Stimulated activated CD4-positive, alpha-beta T cell treated with anti-CD3 and anti-CD28 coated beads, Interleukin-4, amount 100 ng/mL, for 4 hours (primary cell): ENCODE data around the gene KCNE3.

Source experiments
- DNase-seq, 2 experiments: peaks; one replicate each; pipeline ENCODE4 v3.0.0-alpha.2; 2020

KCNE3 gene

DNA sequence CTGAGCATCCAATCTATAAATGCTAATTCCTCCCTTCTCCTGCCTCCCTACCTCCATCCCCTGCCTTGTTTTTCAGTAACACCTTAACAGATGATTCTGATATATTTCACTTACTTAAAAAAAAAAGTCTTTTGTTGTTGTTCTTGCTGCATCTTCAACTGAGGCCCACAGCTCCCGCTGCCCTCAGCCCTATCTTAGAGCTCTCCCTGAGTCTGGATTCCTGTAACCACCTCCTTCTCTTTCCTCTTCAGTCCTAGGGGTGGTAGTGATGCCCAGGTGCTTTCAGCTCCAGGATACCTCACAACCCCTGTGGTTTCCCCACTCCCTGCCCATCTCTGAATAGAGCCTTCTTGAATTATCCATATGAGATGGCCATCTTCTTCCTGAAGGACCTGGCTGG lies 3.7 kb upstream of the KCNE3 start:
- DNase-seq: no peak

DNA sequence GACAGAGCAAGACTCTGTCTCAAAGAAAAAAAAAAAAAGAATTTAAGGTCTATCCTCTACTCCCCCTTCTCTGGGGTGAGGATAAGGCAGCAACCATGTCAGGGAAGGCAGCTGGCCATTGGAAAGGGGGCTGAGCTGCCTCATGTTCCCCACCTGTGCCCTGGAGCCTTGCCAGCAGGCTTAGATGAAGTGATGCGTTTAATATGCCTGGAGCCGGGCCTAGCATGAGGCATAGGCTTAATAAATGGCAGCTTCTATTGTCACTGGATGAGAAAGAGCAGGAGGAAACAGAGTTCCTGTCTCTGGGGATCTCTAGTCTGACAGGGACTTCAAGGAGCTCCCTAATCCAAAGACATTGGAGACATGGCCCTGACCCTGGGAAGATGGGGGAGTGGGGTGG lies 3.2 kb upstream of the KCNE3 start:
- no peak for DNase-seq

DNA sequence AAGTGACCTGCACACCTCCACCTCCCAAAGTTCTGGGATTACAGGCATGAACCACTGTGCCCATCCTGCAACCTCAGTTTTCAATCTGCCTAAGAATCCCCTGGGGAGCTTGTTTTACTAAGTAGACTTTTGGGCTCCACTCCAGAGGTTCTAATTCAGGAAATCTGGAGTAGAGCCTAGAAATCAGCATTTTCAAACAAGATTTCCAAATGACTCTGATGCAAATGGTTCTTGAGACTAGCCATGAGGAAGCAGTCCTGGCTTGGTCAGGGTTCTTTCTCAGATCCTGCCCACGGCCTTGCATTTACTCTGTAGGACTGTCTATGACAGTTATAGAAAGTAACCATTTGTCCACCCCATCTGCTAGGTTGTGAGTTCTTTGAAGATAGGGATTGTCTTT lies 1.6 kb upstream of the KCNE3 start:
- no peak for DNase-seq

DNA sequence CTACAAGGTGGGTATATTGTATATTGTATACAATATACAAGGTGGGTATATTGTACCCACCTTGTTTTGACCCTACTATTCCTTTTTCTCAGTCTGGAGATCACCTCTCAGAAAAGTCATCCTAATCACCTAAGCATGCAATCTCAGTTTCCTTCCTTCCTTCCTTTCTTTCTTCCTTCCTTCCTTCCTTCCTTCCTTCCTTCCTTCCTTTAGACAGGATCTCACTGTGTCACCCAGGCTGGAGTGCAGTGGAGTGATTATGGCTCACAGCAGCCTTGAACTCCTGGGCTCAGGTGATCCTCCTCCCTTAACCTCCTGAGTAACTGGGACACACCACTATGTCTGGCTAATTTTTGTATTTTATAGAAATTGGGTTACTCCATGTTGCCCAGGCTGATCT lies 1.2 kb upstream of the KCNE3 start:
- DNase-seq: no peak

GRCh38 chr11:74468058-74468457 lies 709 bp upstream of the KCNE3 start:
- no peak for DNase-seq

GRCh38 chr11:74465291-74465708 lies 2.0 kb downstream of the KCNE3 start:
- DNase-seq: no peak

DNA sequence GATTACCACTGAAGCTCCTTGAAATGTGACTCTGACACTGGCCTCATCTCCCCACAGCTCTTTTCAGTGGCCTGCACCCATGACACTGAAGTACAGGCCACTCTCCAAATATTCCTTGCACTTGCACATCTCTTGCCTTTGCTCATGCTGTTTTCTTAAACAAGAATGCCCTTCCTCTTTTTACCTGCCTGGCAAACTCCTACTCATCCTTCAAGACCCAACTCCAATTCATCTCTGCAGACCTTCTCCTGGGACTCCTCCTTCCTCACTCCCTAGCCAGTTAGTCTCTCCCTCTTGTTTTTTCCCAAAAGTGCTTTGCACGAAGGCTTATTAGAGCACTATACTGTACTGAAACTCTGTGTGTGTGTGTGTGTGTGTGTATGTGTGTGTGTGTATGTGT lies 2.6 kb downstream of the KCNE3 start:
- DNase-seq: no peak

DNA sequence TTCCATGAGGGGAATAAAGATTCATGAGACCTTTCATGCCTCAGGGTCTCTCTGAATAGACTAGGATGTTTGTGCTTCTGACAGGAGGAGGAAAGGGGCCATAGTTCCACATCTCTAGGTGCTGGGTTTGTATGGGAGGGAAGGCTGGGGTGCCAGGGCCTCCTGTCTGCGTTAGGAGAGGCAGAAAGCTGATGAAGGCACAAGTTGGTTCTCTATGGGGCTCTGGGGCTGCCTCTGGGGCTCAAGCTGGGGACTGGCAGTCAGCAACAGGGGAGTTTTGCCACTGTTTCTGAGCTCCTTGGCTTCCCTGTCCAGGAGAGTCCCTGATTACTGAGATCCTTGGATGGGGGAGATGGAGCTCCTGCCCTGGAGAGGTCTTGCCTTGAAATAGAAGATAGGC lies 4.1 kb downstream of the KCNE3 start:
- DNase-seq: no peak

DNA sequence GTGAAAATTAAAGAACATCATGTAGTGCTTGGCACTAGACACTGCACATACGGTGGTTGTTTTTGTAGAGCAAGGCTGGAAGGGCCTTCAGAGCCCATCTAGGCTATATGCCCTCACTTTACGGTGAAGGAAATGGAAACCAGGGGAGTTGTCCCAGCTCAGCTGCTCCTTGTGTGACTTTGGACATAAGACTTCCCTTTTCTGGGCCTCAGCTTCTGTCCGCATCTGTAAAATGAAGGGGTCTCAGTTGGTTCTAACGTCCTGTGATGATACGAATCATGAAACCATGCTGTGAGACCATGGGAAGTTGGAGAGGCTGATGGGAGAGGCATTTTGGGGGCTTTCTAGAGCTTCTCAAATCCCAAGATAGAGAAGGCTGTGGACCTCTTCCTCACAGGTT lies 4.7 kb downstream of the KCNE3 start:
- no peak for DNase-seq

- DNase-seq: no peak
Measured at GRCh38 chr11:74462009-74462408, 5.3 kb downstream of the KCNE3 start.

GRCh38 chr11:74460481-74461154 lies 6.7 kb downstream of the KCNE3 start:
- no peak for DNase-seq

DNA sequence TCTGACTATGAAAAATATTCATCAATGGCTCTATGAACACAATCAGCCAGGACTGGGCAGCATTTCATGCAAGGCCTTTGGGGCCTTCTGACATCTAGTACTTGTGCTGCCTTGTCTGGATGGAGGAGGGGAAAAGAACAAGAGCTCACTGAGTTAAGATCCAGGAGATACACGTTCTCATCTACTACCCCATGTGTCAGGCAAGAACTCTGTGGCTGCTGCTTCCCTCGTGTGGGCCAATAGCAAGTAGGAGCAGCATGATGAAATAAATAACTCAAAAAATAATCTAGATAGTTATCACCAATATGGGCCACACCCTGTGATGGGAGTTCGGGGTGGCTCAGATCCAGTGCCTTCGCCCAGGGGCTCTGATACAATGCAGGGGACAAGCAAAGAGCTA lies 7.3 kb downstream of the KCNE3 start:
- DNase-seq: no peak

DNA sequence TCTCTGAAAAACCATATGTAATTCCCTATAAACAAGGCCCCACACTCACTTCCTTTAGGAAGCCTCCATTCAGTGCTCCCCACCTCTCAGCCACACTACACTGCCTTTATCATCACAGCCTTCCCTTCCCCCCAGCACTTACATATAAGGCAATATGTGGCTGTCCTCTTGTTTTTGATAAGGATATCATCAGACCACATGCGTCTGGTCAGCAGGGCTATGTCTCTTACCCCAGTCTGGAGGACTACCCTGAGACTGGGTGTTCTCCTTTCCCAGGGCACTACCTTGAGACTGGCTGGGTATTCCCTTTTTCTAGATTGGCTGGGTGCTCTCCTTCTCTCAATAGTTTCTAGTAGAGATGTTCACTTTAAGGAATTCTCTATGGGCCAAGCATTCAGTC lies 7.8 kb downstream of the KCNE3 start:
- no peak for DNase-seq

DNA sequence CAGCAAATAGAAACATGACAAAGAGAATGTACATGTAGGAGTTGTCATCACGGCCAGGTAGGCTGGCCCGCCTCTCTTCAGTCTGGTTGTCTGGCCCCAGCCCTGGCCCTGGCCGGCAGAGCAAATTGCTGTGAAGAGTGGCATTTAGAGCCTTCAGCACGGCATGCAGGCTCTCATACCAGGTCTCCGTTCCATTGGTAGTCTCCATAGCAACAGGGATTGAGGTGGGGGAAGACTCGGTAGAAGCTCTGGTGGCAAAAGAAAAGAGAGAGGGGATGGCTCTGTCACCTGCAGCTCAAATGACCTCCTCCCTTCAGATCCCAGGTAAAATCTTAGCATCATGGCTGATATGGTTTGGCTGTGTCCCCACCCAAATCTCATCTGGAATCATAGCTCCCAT lies 10.0 kb downstream of the KCNE3 start:
- DNase-seq: no peak

DNA sequence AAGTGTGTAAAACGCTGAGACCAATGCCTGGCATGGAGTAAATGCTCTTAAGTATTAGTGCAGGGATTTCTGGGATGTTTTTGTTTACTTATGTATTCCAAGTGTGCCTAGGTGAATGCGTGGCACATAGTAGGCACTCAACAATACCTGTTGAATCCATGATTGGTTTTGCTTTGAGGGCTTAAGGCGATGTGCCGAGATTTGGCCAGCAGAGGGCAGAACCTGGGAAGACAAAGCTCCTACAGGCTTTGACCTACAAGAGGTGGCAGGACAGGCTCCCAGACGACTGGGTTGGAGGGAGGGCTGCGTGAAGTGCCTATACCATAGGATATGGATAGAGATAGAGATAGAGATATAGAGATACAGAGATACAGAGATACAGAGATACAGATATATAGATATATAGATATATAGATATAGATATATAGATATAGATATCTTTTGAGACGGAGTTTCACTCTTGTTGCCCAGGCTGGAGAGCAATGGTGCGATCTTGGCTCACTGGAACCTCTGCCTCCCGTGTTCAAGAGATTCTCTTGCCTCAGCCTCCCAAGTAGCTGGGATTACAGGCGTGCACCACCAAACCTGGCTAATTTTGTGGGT lies 13.9 kb downstream of the KCNE3 start:
- peak; percentile 48 to 58 for DNase-seq

GRCh38 chr11:74452366-74452765 lies 15.0 kb downstream of the KCNE3 start:
- no peak for DNase-seq

DNA sequence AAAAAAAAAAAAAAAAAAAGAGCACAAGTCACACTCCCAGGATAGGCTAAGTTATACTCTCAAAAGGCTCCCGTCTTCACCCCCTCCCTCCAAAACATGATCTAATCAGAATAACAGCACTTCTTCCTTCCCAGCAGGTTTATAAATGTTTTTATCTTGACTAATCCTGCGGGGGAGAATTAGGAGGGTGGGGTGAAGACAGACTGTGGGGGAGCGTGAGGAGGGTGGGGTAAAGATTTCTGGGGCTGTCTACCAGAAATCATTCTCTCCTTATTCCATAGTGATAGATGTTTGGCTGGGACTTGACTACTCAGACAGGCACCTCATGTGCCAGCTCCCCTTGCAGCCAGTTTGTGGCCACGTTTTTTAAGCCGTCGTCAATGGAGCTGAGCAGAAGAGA lies 17.0 kb downstream of the KCNE3 start:
- DNase-seq: no peak

DNA sequence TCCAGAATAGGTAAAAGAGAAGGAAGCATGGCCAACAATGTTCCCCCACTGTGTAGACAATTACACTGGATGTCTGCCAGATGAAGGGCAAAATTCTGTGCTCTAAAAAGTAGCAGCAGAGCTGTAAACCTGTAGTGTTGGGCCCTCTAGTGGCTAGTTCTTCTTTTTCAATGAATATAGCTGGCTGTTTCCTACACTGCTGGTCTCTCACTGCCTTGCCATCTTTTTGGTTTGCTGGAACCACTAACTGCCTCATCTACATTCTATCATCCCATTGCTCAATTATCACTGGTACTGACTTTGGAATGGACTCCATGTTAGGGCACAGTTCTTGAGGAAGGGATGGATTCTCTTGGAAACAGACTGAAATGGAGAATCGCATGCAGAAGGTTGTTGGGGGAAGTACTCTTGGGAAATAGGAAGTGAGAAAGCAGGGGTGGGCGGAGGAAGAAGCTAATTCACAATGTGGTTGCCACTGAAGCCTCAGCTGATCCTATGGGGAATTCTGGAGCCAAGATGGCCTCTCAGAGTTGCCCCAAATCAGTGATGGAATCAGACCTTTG lies 17.9 kb downstream of the KCNE3 start:
- peak in 1 of 2 experiments; percentile 25 for DNase-seq

- no peak for DNase-seq
Measured at GRCh38 chr11:74447720-74448119, 19.6 kb downstream of the KCNE3 start.

DNA sequence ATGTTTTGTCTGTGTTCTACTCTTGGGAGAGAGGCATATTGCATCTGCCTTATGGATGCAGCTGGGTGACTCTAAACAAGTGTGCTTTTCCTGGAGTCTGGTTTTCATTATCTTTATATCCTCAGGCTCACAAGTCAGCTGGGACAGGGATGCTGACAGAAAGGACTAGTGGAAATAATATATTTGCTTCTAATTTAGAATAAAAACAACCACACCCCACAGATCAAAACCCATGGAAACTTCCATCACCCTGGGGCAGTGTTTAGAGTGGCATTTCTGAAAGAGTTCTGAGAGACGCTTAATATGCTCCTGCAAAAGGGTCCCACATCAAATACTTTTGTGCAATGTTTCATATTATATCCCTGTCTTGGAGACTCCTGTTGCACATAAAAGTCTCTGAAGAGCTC lies 20.8 kb downstream of the KCNE3 start:
- DNase-seq: no peak

GRCh38 chr11:74444173-74444826 lies 23.0 kb downstream of the KCNE3 start:
- DNase-seq: no peak

- DNase-seq: no peak
Measured at GRCh38 chr11:74443071-74443864, 24.1 kb downstream of the KCNE3 start.

- no peak for DNase-seq
Measured at GRCh38 chr11:74442636-74443035, 24.7 kb downstream of the KCNE3 start.
